Keratinocyte (primary cell): ENCODE data around the gene PGLYRP4. TPM values are rescaled to one million over a fixed set of nuclear protein-coding genes. Genes with fewer than 3 reads are reported as not detected.
A peak's percentile ranks its signal among the peaks of the same experiment; 100 is the strongest.

Experiments used
- DNase-seq: peaks from one replicate; pipeline ENCODE4 v3.0.0-alpha.2; 2011; ENCODE audit warnings: low read depth, missing footprints, low spot score
- FAIRE-seq: peaks from 2 replicates; lab custom pipeline; 2011; peaks lifted over from hg19 to GRCh38; lab: Jason Lieb, UNC
- H2AFZ ChIP-seq: 2 replicates; pipeline ENCODE4 v1.6.0; 2012; ENCODE audit warnings: low read length, control low read depth, inconsistent platforms; ENCODE audit not compliant: control insufficient read depth
- H3K27ac ChIP-seq: 2 replicates; pipeline ENCODE4 v1.5.1; 2011; ENCODE audit warnings: low read length; ENCODE audit not compliant: control insufficient read depth, insufficient read depth
- H3K27me3 ChIP-seq: 3 replicates; pipeline ENCODE4 v1.6.0; 2011; ENCODE audit warnings: low read length; ENCODE audit not compliant: control insufficient read depth, insufficient read depth; ENCODE audit errors: extremely low read depth
- H3K36me3 ChIP-seq, 2 experiments: 2 replicates in 1 of 2; 3 replicates in 1 of 2; pipeline ENCODE4 v1.5.1; 2011; ENCODE audit warnings: low read length in 2 of 2, mild to moderate bottlenecking in 1 of 2; ENCODE audit not compliant: control insufficient read depth in 2 of 2, insufficient read depth in 2 of 2; ENCODE audit errors: extremely low read depth in 1 of 2
- H3K4me1 ChIP-seq: 3 replicates; pipeline ENCODE4 v1.5.1; 2011; ENCODE audit warnings: low read length; ENCODE audit not compliant: control insufficient read depth, insufficient read depth; ENCODE audit errors: extremely low read depth
- H3K4me2 ChIP-seq: 3 replicates; pipeline ENCODE4 v1.6.0; 2011; ENCODE audit warnings: low read depth, low read length; ENCODE audit not compliant: control insufficient read depth, insufficient read depth; ENCODE audit errors: extremely low read depth
- H3K4me3 ChIP-seq, 3 experiments: fragments of 200-600 bp in 1 of 3; sonication (generic) in 1 of 3; 2 replicates in 2 of 3; 3 replicates in 1 of 3; pipeline ENCODE4 v1.5.1; 2011 to 2016; ENCODE audit warnings: low read length in 3 of 3, mild to moderate bottlenecking in 3 of 3, control low read depth in 2 of 3, inconsistent platforms in 1 of 3, low read depth in 1 of 3, mixed read lengths in 1 of 3, mixed run types in 1 of 3, moderate library complexity in 1 of 3; ENCODE audit not compliant: control insufficient read depth in 2 of 3, insufficient read depth in 2 of 3; ENCODE audit errors: extremely low read depth in 1 of 3
- H3K79me2 ChIP-seq: 2 replicates; pipeline ENCODE4 v1.6.0; 2012; ENCODE audit warnings: low read length; ENCODE audit not compliant: control insufficient read depth, insufficient read depth
- H3K9ac ChIP-seq: 3 replicates; pipeline ENCODE4 v1.6.0; 2011; ENCODE audit warnings: low read length; ENCODE audit not compliant: control insufficient read depth, insufficient read depth; ENCODE audit errors: extremely low read depth
- H3K9me1 ChIP-seq: 3 replicates; pipeline ENCODE4 v1.6.0; 2011; ENCODE audit warnings: low read length; ENCODE audit not compliant: control insufficient read depth, insufficient read depth; ENCODE audit errors: extremely low read depth
- H3K9me3 ChIP-seq: 2 replicates; pipeline ENCODE4 v1.5.1; 2012; ENCODE audit warnings: low read depth, low read length; ENCODE audit not compliant: control insufficient read depth
- H4K20me1 ChIP-seq: 3 replicates; pipeline ENCODE4 v1.6.0; 2011; ENCODE audit warnings: low read length; ENCODE audit not compliant: control insufficient read depth, insufficient read depth; ENCODE audit errors: extremely low read depth
- CTCF ChIP-seq, 3 experiments: IDR thresholded peaks in 1 of 3; conservative IDR thresholded peaks in 1 of 3; optimal IDR thresholded peaks in 1 of 3; 2 replicates in 2 of 3; 3 replicates in 1 of 3; pipeline versions ENCODE3 to v1.5.1; 2011; ENCODE audit warnings: low read length in 3 of 3, mild to moderate bottlenecking in 3 of 3, moderate library complexity in 2 of 3, control low read depth in 1 of 3, inconsistent platforms in 1 of 3; ENCODE audit not compliant: insufficient read depth in 2 of 3; ENCODE audit errors: extremely low read depth in 1 of 3
- EZH2 ChIP-seq: IDR thresholded peaks from one replicate; pipeline ENCODE4 v1.6.1; 2012; ENCODE audit warnings: inconsistent platforms, mild to moderate bottlenecking, low read length, moderate library complexity
- dilution Hi-C: fragments of 300-500 bp; cut with MboI; formaldehyde crosslinking; loops from one replicate; pipeline ENCODE4 v1.7.0; 2020; ENCODE audit warnings: low sequenced_read_pairs; ENCODE audit not compliant: extremely low pct_ligation_motif_present
- polyA plus RNA-seq, 5 experiments: library from polyadenylated mRNA; depleted of rRNA in 3 of 5; stranded (reverse) in 3 of 5; stranded (forward) in 1 of 5; unstranded in 1 of 5; fragments of >200 nt; gene quantifications; 1 replicate in 1 of 5; 2 replicates in 3 of 5; 3 replicates in 1 of 5; pipeline versions ENCODE4 v1.2.1 to v1.2.3, GENCODE V29; 2011 to 2012; ENCODE audit warnings: missing spikeins in 2 of 5, low read depth in 1 of 5, low replicate concordance in 1 of 5

The PGLYRP4 gene
- polyA plus RNA-seq, 1 donor (not counting 4 experiments of a cell fraction or from before 2014, with no cell fraction given), result 3.8 TPM

GRCh38 chr1:153364766-153365666 is 16.4 kb upstream of the PGLYRP4 start:
- H3K4me3 ChIP-seq, result no peak overlapping the region
- DNase-seq (no peak), FAIRE-seq (peak; percentile 69)
- no peaks in the 10 kb centered on the region for H3K79me2 ChIP-seq
- no peaks in the 10 kb centered on the region for H3K9me1 ChIP-seq
- H3K4me2 ChIP-seq, result no peak overlapping the region
- no peaks in the 10 kb centered on the region for H3K27me3 ChIP-seq
- dilution Hi-C loops, result no loop called here
- no peak overlapping the region for H3K27ac ChIP-seq
- no peaks in the 10 kb centered on the region for H3K36me3 ChIP-seq
- no peak overlapping the region for H2AFZ ChIP-seq
- no peak for TF ChIP-seq EZH2
- no peak for TF ChIP-seq CTCF (optimal IDR thresholded peaks at IDR 0.05 in 1 of 3, IDR thresholded peaks at IDR 0.05 in 1 of 3, conservative IDR thresholded peaks at IDR 0.05 in 1 of 3; ENCODE audit: extremely low read depth in 1 of 3, insufficient read depth in 2 of 3, low read length in 3 of 3)
- H4K20me1 ChIP-seq, result no peaks in the 10 kb centered on the region
- no peak overlapping the region for H3K9ac ChIP-seq
- H3K9me3 ChIP-seq, result no peaks in the 10 kb centered on the region
- peaks cover 18% of the 10 kb centered on the region for H3K4me1 ChIP-seq

- no peak for FAIRE-seq
- H3K27me3 ChIP-seq, result no peaks in the 10 kb centered on the region
- no peaks in the 10 kb centered on the region for H4K20me1 ChIP-seq
- no peak overlapping the region for H2AFZ ChIP-seq
- H3K4me3 ChIP-seq, result no peak overlapping the region
- no peak for DNase-seq
- H3K9me1 ChIP-seq, result no peaks in the 10 kb centered on the region
- no peaks in the 10 kb centered on the region for H3K79me2 ChIP-seq
- no peak overlapping the region for H3K9ac ChIP-seq
- no peak for TF ChIP-seq EZH2
- no peak for TF ChIP-seq CTCF (optimal IDR thresholded peaks at IDR 0.05 in 1 of 3, IDR thresholded peaks at IDR 0.05 in 1 of 3, conservative IDR thresholded peaks at IDR 0.05 in 1 of 3; ENCODE audit: extremely low read depth in 1 of 3, insufficient read depth in 2 of 3, low read length in 3 of 3)
- H3K4me2 ChIP-seq, result no peak overlapping the region
- H3K4me1 ChIP-seq, result peaks cover 18% of the 10 kb centered on the region
- dilution Hi-C loops, result no loop called here
- no peaks in the 10 kb centered on the region for H3K9me3 ChIP-seq
- H3K27ac ChIP-seq, result no peak overlapping the region
- no peaks in the 10 kb centered on the region for H3K36me3 ChIP-seq
These were observed 15.5 kb upstream of the PGLYRP4 start for GRCh38 chr1:153364156-153364555.
